ENCODE measurements around the gene XCL2.

XCL2 gene

GRCh38 chr1:168561989-168562388 lies 18.2 kb upstream of the XCL2 start:
- H3K27me3 ChIP-seq = peaks cover 20% of the 10 kb centered on the region
- no peak overlapping the region for H3K27ac ChIP-seq
- no peaks in the 10 kb centered on the region for H3K9me3 ChIP-seq
- H3K4me3 ChIP-seq (ENCODE audit: low read depth in 1 of 2, low read length in 1 of 2) = no peak overlapping the region
- no peak for TF ChIP-seq CTCF (IDR thresholded peaks at IDR 0.05)
- no peaks in the 10 kb centered on the region for H3K36me3 ChIP-seq
- H3K4me1 ChIP-seq (ENCODE audit: control insufficient read depth in 1 of 2, insufficient read depth in 1 of 2, low read depth in 1 of 2, low read length in 1 of 2) = no peaks in the 10 kb centered on the region

GRCh38 chr1:168560370-168560769 lies 16.6 kb upstream of the XCL2 start:
- H3K27ac ChIP-seq = no peak overlapping the region
- H3K4me3 ChIP-seq (ENCODE audit: low read depth in 1 of 2, low read length in 1 of 2) = no peak overlapping the region
- no peaks in the 10 kb centered on the region for H3K4me1 ChIP-seq (ENCODE audit: control insufficient read depth in 1 of 2, insufficient read depth in 1 of 2, low read depth in 1 of 2, low read length in 1 of 2)
- TF ChIP-seq CTCF (IDR thresholded peaks at IDR 0.05) = no peak
- peaks cover 6% of the 10 kb centered on the region for H3K27me3 ChIP-seq
- no peaks in the 10 kb centered on the region for H3K36me3 ChIP-seq
- no peaks in the 10 kb centered on the region for H3K9me3 ChIP-seq

GRCh38 chr1:168556647-168557046 lies 12.8 kb upstream of the XCL2 start:
- Histone ChIP-seq H3K4me3 (ENCODE audit: low read depth in 1 of 2, low read length in 1 of 2) (no peak overlapping the region), H3K27ac (no peak overlapping the region), H3K36me3 (no peaks in the 10 kb centered on the region), H3K4me1 (ENCODE audit: control insufficient read depth in 1 of 2, insufficient read depth in 1 of 2, low read depth in 1 of 2, low read length in 1 of 2) (no peaks in the 10 kb centered on the region), H3K9me3 (no peaks in the 10 kb centered on the region), H3K27me3 (no peaks in the 10 kb centered on the region)
- TF ChIP-seq CTCF (IDR thresholded peaks at IDR 0.05) = no peak

DNA sequence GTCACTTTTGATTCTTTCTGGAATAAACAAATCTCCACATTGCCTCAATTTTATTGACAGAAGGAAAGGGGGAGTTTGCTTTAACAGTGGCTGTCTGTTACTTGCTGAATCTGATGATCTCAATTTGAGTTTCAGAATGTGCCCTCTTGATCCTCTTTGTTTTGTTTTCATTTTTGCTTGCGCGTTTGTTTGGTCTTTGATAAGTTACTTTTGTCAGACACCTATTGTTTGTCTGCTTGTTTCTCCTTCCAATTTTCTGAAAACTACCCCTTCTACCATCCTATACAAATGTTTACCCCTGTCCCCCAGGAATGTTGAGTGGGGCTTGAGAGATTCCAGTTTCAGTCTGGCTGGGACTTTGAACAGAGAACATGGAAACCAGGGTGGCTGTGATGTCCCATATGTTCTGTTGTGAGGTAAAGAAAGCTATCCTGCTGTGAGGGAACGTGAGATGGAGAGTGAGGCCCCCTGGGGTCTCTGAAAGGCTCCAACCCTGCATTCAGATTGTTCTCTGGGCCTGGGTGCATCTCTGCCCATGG lies 11.8 kb upstream of the XCL2 start:
- no peaks in the 10 kb centered on the region for H3K9me3 ChIP-seq
- no peaks in the 10 kb centered on the region for H3K4me1 ChIP-seq (ENCODE audit: control insufficient read depth in 1 of 2, insufficient read depth in 1 of 2, low read depth in 1 of 2, low read length in 1 of 2)
- no peak for TF ChIP-seq CTCF (IDR thresholded peaks at IDR 0.05)
- H3K27me3 ChIP-seq = no peaks in the 10 kb centered on the region
- H3K27ac ChIP-seq = no peak overlapping the region
- no peaks in the 10 kb centered on the region for H3K36me3 ChIP-seq
- no peak overlapping the region for H3K4me3 ChIP-seq (ENCODE audit: low read depth in 1 of 2, low read length in 1 of 2)

DNA sequence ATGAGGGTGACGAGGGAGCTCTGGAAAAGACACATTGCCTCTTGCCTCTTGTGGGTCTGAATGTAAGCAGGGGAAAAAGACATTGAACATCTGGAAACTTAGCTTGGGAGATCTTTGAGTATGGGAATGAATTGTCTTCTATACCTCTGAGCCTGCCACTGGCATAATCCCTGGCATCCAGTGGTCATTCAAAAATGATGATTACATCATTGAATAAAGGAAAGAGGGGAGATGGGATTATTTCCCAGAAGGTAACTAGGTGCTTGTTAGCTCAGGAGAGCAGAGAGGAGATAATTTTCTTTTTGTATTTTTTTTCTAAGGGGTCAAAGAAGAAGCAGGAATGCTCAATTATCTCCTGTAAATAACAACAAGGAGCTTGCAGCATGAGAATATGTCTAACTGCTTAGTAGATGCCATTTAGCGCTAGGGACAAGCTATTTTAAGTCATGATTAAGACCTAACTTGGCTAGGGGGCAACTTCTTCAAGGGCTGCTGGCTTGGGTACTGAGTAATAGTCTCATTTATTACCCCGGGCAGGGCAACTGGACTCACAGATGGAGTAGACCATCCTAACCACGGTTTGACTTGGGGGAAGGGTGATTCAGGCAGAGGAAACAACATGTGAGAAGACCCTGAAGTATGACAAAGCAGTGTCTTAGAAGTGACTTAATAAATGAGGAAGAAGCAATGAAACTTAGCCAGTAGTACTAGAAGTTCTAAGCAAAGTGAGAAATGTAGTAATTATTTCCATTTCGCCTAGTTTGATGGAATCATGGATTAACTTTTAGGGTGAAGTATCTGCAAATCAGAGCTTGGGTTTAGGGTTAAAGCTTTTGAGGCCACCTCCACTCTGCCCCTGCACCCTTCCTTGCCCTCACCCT lies 11.0 kb upstream of the XCL2 start:
- Histone ChIP-seq H3K9me3 (no peaks in the 10 kb centered on the region), H3K4me1 (ENCODE audit: control insufficient read depth in 1 of 2, insufficient read depth in 1 of 2, low read depth in 1 of 2, low read length in 1 of 2) (no peaks in the 10 kb centered on the region), H3K4me3 (ENCODE audit: low read depth in 1 of 2, low read length in 1 of 2) (no peak overlapping the region), H3K36me3 (no peaks in the 10 kb centered on the region), H3K27ac (no peak overlapping the region), H3K27me3 (no peaks in the 10 kb centered on the region)
- TF ChIP-seq CTCF (IDR thresholded peaks at IDR 0.05) = no peak
